Smooth muscle cell of the brain vasculature (primary cell): ENCODE data around the gene LSP1.
"Not testable (repeated sequence)": the region's sequence is repeated elsewhere in the genome, so short reads cannot be mapped to it uniquely, and the experiment has no call there.

Experiments used
- DNase-seq: peaks from one replicate; pipeline ENCODE4 v3.0.0-alpha.2; 2012; ENCODE audit warnings: low read depth, low spot score

LSP1 gene

DNA sequence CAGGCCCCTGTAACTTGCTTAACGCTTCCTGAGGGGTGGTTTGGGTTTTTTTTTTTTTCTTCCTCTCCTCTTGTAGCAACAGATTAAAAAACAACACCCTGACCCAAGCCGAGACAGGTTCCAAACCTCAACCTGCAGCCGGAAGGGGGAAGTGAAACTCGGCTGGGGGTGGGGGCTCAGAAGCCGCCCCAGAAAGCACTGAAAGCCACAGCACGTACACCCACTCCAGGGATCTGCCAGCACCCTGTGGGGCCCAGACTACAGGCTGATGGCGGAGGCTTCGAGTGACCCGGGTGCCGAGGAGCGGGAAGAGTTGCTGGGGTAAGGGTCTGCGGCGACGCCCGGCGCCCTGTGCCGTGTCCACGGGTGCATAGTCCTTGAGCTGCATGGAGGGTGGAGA, at the start of gene LSP1:
Gene LSP1, plus strand, starts transcription at position 208 of the 400 bp plus-strand sequence. Its CDS starts 61 bp downstream, at position 269.
- DNase-seq = no peak

DNA sequence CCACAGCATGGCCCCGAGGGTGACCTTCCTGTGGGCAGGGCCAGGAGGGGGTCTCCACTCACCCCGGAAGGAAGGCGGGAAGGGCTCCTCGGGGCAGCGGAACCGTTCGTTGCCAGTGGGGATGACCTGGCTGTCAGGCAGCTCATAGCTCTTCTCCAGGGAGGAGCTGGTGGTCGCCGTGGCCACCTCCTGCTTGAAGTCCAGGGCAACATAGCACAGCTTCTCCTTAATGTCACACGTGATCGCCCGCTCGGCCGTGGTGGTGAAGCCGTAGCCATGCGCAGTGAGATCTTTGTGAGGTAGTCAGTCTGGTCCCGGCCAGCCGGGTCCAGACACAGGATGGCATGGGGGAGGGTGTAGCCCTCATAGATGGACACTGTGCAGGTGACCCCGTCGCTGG, 49.6 kb upstream of the LSP1 start:
- no peak for DNase-seq

- not testable (repeated sequence) for DNase-seq
Observed at GRCh38 chr11:1803835-1804519, 48.9 kb upstream of the LSP1 start.

DNA sequence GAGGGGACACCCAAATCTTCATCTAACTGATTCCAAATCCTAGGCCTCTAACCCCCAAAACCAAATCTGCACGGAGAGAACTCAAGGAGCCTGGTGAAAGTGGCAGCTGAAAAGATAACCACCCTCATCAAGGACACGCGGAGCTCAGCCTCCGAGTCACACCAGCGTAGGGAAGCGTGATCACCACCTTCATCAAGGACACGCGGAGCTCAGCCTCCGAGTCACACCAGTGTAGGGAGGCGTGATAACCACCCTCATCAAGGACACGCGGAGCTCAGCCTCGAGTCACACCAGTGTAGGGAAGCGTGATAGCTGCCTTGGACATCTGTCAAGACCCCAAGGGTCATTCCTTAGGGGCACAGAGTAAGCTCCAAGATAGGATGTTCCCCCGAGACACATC, 47.4 kb upstream of the LSP1 start:
- no peak for DNase-seq

DNA sequence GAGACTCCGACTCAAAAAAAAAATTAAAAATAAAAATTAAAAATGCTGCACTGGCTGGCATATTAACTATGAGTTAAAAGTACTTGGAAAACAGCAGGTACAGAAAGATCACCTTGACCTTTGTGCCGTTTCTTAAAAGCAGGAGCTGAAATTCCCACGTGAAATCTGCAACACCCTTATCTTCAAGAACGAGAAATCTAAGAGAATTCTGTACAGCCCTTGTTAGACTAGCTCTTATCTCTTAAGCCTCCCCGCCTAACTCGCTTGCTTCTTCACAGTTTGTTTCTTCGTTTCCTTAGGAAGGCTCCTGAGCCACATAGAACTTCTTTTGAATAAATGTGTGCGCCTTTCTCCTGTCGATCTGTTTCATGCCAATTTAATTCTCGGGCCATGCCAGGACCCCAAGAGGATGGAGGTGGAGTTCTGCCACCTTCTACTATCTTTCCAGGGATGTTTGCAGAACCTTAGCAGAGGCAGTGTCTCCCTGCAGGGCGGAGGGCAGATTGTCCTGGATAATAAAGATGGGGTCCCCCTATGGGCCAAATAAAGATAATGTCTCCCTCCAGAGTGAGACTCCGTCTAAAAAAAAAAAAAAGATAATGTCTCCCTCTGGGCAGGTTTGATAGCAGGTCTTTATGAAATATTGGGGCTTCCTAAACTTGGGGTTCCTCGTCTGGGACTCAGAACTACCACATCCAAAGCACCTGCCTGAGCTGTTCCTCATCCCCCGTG, 45.5 kb upstream of the LSP1 start:
- DNase-seq = no peak

DNA sequence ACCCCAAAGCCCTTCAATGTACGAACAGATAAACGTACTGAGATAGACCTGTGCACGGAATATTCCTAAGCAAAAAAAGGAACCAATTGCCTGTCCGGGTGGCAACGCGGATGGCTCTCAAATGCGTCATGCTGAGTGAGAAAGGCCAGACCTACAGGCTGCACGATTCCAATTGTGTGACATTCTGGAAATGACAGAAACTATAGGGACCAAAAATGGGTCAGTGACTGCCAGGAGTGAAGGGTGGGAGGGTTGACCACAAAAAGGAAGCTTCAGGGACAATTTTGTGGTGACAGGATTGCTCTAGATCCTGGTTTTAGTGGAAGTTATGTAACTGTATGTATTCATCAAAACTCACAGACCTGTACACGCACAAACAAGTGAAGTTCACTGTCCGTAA, 42.1 kb upstream of the LSP1 start:
- DNase-seq = no peak

DNA sequence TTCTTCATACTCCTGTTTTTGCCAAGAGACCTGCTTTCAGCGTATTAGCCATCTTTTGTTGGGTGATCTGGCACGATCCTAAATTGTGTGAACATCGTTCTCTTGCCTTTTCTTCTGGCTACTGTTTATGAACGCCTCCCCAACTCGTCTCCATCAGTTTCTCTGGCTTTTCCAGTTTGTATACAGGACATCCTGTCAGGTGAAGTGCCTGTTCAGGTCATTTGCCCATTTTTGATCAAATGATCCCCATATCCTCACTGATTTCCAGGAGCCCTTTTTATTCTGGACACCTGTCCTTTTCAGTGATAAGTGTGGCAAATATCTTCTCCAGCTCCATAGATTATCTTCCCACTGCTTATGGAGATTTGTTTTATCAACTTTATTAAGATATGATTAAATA, 40.6 kb upstream of the LSP1 start:
- DNase-seq = no peak

GRCh38 chr11:1812801-1813200, 40.1 kb upstream of the LSP1 start:
- no peak for DNase-seq

- not testable (repeated sequence) for DNase-seq
Observed at GRCh38 chr11:1813356-1813755, 39.5 kb upstream of the LSP1 start.

DNA sequence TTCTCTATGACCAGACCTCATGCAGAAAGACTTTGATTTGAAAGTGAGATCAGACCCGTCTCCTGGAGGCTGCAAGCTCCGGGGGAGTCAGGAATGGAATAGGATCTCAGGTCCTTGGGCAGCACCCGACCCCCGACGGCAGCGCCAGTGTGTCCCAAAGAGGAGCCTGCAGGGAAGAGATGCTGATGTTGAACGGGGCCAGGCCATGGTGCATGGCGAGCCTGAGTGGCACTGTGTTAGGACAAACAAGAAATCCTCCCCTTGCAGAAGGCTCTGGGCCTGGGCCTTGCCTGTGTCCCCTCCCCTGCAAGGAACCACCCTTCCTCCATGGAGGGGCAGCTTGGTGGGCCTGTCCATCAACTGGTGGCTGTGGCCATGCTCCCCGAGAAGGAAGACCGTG, 38.2 kb upstream of the LSP1 start:
- DNase-seq = no peak

- no peak for DNase-seq
Observed at GRCh38 chr11:1815311-1815710, 37.6 kb upstream of the LSP1 start.

DNA sequence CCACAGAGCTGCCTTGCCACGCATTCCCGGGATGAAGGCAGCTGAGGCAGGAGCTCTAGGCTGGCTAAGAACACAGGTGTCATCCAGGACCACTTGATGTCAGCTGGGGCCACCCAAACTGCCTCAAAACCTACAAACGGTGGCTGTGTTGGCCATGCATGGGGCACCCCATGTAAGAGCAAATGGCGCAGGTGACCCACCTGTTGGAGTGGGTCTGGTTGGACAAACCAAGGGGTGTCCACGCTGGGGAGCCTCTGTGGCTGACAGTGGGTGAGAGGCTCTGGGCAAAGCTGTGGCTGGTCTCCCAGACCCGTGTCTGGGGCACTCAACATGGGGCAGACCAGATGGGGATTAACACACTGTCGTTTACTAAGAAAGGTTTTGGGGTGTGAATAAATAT, 37.1 kb upstream of the LSP1 start:
- DNase-seq = no peak

GRCh38 chr11:1817000-1817399, 35.9 kb upstream of the LSP1 start:
- no peak for DNase-seq

- no peak for DNase-seq
Observed at GRCh38 chr11:1817511-1817910, 35.4 kb upstream of the LSP1 start.

- DNase-seq = no peak
Observed at GRCh38 chr11:1819074-1819473, 33.8 kb upstream of the LSP1 start.

- DNase-seq = no peak
Observed at GRCh38 chr11:1820463-1821325, 32.2 kb upstream of the LSP1 start.

- DNase-seq = no peak
Observed at GRCh38 chr11:1821562-1821961, 31.3 kb upstream of the LSP1 start.

DNA sequence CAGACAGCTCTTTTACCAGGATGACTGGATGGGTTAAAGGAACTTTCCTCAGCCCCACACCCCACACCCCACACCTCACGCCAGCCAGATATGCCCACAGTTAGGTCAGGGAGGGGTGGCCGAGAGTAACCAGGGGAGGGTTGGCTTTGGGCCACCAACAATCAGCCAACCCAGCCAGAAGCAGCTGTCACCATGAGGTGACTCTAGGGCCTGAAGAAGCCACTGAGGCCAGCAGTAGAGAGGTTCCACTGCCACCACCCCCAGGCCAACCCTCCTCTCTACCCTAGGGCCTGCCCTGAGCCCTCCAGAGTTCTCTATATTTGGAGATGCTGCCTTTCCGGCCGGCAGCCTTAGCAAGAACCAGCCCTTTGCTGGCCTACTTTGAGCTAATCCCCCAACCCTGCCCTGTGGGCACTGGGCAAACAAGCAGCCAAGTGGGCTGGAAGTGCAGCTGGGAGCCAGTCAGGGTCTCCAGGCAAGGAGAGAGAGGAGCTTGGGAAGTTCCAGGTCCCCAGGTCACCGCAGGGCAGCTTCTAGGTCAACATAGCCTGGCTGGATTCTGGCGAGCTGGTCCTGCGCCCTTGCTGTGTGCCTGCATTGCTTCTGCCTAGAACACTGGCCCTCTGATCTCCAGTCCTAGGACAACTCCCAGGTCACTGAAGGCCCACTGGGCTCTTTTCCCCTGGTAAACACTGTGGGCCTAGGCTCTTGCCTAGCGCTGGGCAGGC, 30.1 kb upstream of the LSP1 start:
- no peak for DNase-seq

DNA sequence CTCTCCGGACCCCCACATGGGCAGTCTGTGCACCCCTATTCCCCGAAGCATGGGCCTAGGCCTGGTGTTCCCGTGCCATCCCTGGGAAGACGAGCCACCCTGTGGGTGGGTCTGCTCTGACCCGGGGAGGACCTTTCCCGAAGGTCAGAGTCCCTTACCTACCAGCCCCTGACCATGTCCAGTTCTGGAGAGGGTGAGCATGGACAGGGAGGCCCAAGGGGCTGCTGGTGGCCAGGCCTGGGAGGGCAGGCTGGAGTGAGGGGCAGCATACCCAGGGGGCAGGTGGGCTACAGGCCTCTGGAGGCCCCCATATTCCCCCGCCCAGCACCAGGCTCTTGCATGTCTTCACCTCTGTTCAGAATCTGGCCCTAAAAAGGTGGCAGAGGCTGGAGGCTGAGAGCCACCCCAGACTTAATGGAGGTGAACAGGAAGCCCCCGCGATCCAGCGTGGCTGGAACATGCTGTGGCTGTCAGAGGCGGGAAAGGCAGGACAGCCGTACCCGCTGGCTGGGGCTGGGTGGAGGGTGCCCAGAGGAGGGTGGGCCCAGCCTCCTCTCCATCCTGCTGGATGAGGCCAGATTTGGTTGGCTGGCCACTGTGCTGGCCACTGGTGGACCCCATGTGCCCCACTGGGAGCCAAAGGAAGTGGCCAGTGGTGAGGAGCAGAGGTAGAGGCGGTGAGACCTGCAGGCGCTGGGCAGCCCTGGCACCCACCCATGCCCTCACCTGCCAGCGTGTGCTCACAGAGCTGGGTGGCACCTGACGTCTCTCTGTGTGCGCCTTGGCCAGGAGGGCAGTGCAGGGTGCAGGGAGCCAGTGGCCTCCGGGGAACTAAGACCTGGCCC, 29.3 kb upstream of the LSP1 start:
- DNase-seq = no peak

- DNase-seq = no peak
Observed at GRCh38 chr11:1824221-1825038, 28.5 kb upstream of the LSP1 start.
